Smooth muscle cell (in vitro differentiated cells): ENCODE measurements around the gene GSE1. TPM values are rescaled to one million over a fixed set of nuclear protein-coding genes. Genes with fewer than 3 reads are reported as not detected.

Source experiments
- DNase-seq: peaks from one replicate; lab custom pipeline; 2025; ENCODE audit not compliant: unreplicated experiment; lab: John Stamatoyannopoulos, UW
- H2AFZ ChIP-seq: fragments of 200-600 bp; sonication (generic); 2 replicates; pipeline ENCODE4 v1.6.0; 2016; ENCODE audit warnings: antibody characterized with exemption, low read depth, mild to moderate bottlenecking
- H3F3A ChIP-seq: fragments of 200-600 bp; sonication (generic); 2 replicates; pipeline ENCODE4 v1.6.0; 2017; ENCODE audit warnings: antibody characterized with exemption, low read depth
- H3K27ac ChIP-seq: fragments of 200-600 bp; sonication (generic); 2 replicates; pipeline ENCODE4 v1.5.1; 2016; ENCODE audit warnings: low read depth, mild to moderate bottlenecking
- H3K27me3 ChIP-seq: fragments of 200-600 bp; sonication (generic); 2 replicates; pipeline ENCODE4 v1.6.1; 2016; ENCODE audit warnings: low read depth, mild to moderate bottlenecking
- H3K36me3 ChIP-seq: fragments of 200-600 bp; sonication (generic); 2 replicates; pipeline ENCODE4 v1.5.1; 2016; ENCODE audit warnings: low read depth
- H3K4me1 ChIP-seq: fragments of 200-600 bp; sonication (generic); 2 replicates; pipeline ENCODE4 v1.5.1; 2016; ENCODE audit warnings: low read depth
- H3K4me2 ChIP-seq: fragments of 200-600 bp; sonication (generic); 2 replicates; pipeline ENCODE4 v1.6.0; 2016; ENCODE audit warnings: mild to moderate bottlenecking
- H3K4me3 ChIP-seq: fragments of 200-600 bp; sonication (generic); 2 replicates; pipeline ENCODE4 v1.5.1; 2016; ENCODE audit warnings: mild to moderate bottlenecking
- H3K79me2 ChIP-seq: fragments of 200-600 bp; sonication (generic); 2 replicates; pipeline ENCODE4 v1.6.0; 2016; ENCODE audit warnings: low read depth, mild to moderate bottlenecking
- H3K9ac ChIP-seq: fragments of 200-600 bp; sonication (generic); 2 replicates; pipeline ENCODE4 v1.6.0; 2016; ENCODE audit warnings: low read depth
- H3K9me3 ChIP-seq: fragments of 200-600 bp; sonication (generic); replicated peaks from 2 replicates; pipeline ENCODE4 v1.5.1; 2016; ENCODE audit warnings: low read depth
- H4K20me1 ChIP-seq: fragments of 200-600 bp; sonication (generic); 2 replicates; pipeline ENCODE4 v1.6.0; 2016; ENCODE audit warnings: low read depth
- WGBS: methylation state at CpG from one replicate; pipeline ENCODE4 v1.1.7; 2016; ENCODE audit warnings: low lambda C conversion rate; 5-methylcytosine and 5-hydroxymethylcytosine counted together
- polyA plus RNA-seq: library from polyadenylated mRNA; unstranded; fragments of >200 nt; fragmentation: Nextera tagmentation; extraction: Ambion mirVana; gene quantifications from 2 replicates; pipeline ENCODE4 v1.2.1, GENCODE V29; 2016
- total RNA-seq: library from RNA; depleted of rRNA; stranded (reverse); fragments of >200 nt; gene quantifications from 2 replicates; pipeline ENCODE4 v1.2.3, GENCODE V29; 2014
- TF ChIP-seq, protein P1 (sequence below): fragments of 200-600 bp; sonication (generic); IDR thresholded peaks from 2 replicates; pipeline ENCODE4 v1.5.1; 2017; ENCODE audit warnings: borderline replicate concordance, mild to moderate bottlenecking, antibody characterized with exemption; ENCODE audit not compliant: insufficient read depth, poor library complexity, severe bottlenecking

The GSE1 gene
- total and polyA plus RNA-seq, 2 experiments from 2014 or later = 13.6 to 27.7 TPM

GRCh38 chr16:85648070-85648714 lies 35.1 kb downstream of the GSE1 start:
- no peak overlapping the region for H3K4me3 ChIP-seq
- H4K20me1 ChIP-seq = peaks cover 95% of the 10 kb centered on the region
- H2AFZ ChIP-seq = no peak overlapping the region
- H3K27ac ChIP-seq = no peak overlapping the region
- H3K9me3 ChIP-seq = no peaks in the 10 kb centered on the region
- no peaks in the 10 kb centered on the region for H3K36me3 ChIP-seq
- no peaks in the 10 kb centered on the region for H3K27me3 ChIP-seq
- DNase-seq = no peak
- TF ChIP-seq, protein P1, sequence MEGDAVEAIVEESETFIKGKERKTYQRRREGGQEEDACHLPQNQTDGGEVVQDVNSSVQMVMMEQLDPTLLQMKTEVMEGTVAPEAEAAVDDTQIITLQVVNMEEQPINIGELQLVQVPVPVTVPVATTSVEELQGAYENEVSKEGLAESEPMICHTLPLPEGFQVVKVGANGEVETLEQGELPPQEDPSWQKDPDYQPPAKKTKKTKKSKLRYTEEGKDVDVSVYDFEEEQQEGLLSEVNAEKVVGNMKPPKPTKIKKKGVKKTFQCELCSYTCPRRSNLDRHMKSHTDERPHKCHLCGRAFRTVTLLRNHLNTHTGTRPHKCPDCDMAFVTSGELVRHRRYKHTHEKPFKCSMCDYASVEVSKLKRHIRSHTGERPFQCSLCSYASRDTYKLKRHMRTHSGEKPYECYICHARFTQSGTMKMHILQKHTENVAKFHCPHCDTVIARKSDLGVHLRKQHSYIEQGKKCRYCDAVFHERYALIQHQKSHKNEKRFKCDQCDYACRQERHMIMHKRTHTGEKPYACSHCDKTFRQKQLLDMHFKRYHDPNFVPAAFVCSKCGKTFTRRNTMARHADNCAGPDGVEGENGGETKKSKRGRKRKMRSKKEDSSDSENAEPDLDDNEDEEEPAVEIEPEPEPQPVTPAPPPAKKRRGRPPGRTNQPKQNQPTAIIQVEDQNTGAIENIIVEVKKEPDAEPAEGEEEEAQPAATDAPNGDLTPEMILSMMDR = no peak
- H3F3A ChIP-seq = no peaks in the 10 kb centered on the region
- H3K9ac ChIP-seq = no peak overlapping the region
- H3K4me2 ChIP-seq = no peak overlapping the region
- H3K79me2 ChIP-seq = peaks cover 12% of the 10 kb centered on the region
- H3K4me1 ChIP-seq = peaks cover 7% of the 10 kb centered on the region
- 92% methylated on average over 24 of the region's 26 CpGs for WGBS

DNA sequence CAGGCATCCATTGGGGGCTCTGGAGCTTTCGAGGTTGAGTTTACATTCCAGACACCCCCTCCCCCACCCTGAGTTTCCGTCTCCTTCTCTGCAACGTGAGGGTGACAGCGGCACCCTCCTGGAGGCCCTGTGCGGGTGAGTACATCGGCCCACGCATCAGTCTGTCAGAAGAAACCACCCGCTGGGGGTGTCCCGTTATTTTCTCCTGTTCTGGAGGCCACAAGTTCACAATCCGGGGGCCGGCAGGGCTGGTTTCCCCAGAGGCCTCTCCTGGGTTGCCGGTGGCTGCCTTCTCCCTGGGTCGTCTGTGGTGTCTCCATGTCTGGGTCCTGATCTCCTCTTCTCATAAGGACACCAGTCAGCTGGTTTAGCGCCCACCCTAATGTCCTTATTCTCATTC lies 35.7 kb downstream of the GSE1 start:
- Histone ChIP-seq H2AFZ (no peak overlapping the region), H3K9ac (no peak overlapping the region), H3K79me2 (peaks cover 9% of the 10 kb centered on the region), H3K27me3 (no peaks in the 10 kb centered on the region), H4K20me1 (peaks cover 95% of the 10 kb centered on the region), H3K36me3 (no peaks in the 10 kb centered on the region), H3K4me3 (no peak overlapping the region), H3K4me1 (peaks cover 7% of the 10 kb centered on the region), H3K27ac (no peak overlapping the region), H3K4me2 (no peak overlapping the region), H3F3A (no peaks in the 10 kb centered on the region), H3K9me3 (no peaks in the 10 kb centered on the region)
- 79% methylated on average over 11 of the region's 14 CpGs for WGBS
- DNase-seq = no peak
- TF ChIP-seq, protein P1 = no peak

DNA sequence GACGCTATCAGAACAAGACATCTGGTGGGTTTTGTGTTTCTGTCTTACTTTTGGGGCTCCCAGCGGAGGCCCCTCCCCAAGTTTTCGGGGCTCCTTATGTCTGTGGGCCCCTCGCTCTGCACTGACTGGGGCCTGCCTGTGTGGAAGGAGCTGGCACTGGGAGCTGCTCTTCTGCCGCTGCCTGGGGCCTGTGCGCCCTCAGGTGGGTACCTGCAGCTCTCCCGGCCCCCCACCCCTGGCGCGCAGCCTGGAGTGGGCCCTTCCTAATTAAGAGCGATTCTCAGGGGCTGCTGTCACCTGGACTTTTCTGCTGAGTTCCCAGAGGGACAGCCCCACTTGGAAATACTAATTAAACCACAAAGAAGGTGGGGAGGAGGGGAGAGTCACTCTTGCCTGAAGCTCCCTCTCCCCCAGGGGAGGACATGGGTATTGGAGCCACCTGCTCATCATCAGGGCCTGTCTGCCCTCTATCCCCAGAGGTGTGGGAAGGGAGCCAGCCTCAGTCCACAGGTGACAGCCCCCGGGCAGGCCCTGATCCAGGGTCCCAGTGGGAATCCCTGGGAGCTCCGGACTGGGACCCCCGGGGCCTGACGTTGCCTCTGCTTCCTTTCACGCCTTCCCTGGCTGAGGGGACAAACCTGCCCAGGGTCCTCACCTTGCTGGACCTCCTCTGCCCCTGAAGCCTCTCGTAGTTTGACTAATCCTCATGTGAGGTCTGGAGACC lies 36.5 kb downstream of the GSE1 start:
- H3F3A ChIP-seq = no peaks in the 10 kb centered on the region
- H3K36me3 ChIP-seq = no peaks in the 10 kb centered on the region
- H3K4me1 ChIP-seq = peaks cover 7% of the 10 kb centered on the region
- no peak overlapping the region for H3K4me2 ChIP-seq
- no peak overlapping the region for H3K27ac ChIP-seq
- no peaks in the 10 kb centered on the region for H3K27me3 ChIP-seq
- TF ChIP-seq, protein P1 = no peak
- H3K9ac ChIP-seq = no peak overlapping the region
- peaks cover 95% of the 10 kb centered on the region for H4K20me1 ChIP-seq
- no peak overlapping the region for H2AFZ ChIP-seq
- peaks cover 4% of the 10 kb centered on the region for H3K79me2 ChIP-seq
- H3K4me3 ChIP-seq = no peak overlapping the region
- H3K9me3 ChIP-seq = no peaks in the 10 kb centered on the region
- 90% methylated on average over 15 of the region's 16 CpGs for WGBS
- DNase-seq = no peak
